GM18867 (cell line): ENCODE data around the gene C1S.
"Not testable (repeated sequence)": the region's sequence is repeated elsewhere in the genome, so short reads cannot be mapped to it uniquely, and the experiment has no call there.

Source experiments
- ATAC-seq: cut with Tn5 transposase; IDR thresholded peaks from one replicate; pipeline ENCODE4 v1.9.1; 2021; ENCODE audit warnings: mild to moderate bottlenecking, moderate library complexity; ENCODE audit not compliant: unreplicated experiment

The C1S gene

GRCh38 chr12:7060353-7060954 is at the start of gene C1S:
Gene C1S, plus strand, starts transcription at chr12:7060718. Its CDS starts 1,195 bp downstream, at chr12:7061913.
- no peak for ATAC-seq

GRCh38 chr12:7011398-7011797 is 49.1 kb upstream of the C1S start:
- ATAC-seq: not testable (repeated sequence)

- no peak for ATAC-seq
Measured at GRCh38 chr12:7012024-7012607, 48.4 kb upstream of the C1S start.

- ATAC-seq: no peak
Measured at GRCh38 chr12:7013101-7013500, 47.4 kb upstream of the C1S start.

- no peak for ATAC-seq
Measured at GRCh38 chr12:7015555-7016370, 44.8 kb upstream of the C1S start.

GRCh38 chr12:7016958-7017571 is 43.5 kb upstream of the C1S start:
- no peak for ATAC-seq

- ATAC-seq: peak; percentile 3
Measured at GRCh38 chr12:7017870-7018349, 42.6 kb upstream of the C1S start.

GRCh38 chr12:7018350-7019042 is 42.0 kb upstream of the C1S start, which contains the start of gene LPCAT3:
Gene LPCAT3, minus strand, starts transcription at chr12:7018476. Its CDS starts 52 bp downstream, at chr12:7018424.
- ATAC-seq: peak; percentile 88

GRCh38 chr12:7019043-7019569 is 41.4 kb upstream of the C1S start:
- ATAC-seq: no peak

- no peak for ATAC-seq
Measured at GRCh38 chr12:7021956-7022355, 38.6 kb upstream of the C1S start.

- no peak for ATAC-seq
Measured at GRCh38 chr12:7023114-7023513, 37.4 kb upstream of the C1S start.

- no peak for ATAC-seq
Measured at GRCh38 chr12:7026854-7027253, 33.7 kb upstream of the C1S start.

GRCh38 chr12:7031306-7031705 is 29.2 kb upstream of the C1S start:
- ATAC-seq: no peak

- ATAC-seq: no peak
Measured at GRCh38 chr12:7032990-7033389, 27.5 kb upstream of the C1S start.

GRCh38 chr12:7034464-7034863 is 26.1 kb upstream of the C1S start:
- ATAC-seq: no peak

- no peak for ATAC-seq
Measured at GRCh38 chr12:7035463-7035862, 25.1 kb upstream of the C1S start.

GRCh38 chr12:7037411-7037810 is 23.1 kb upstream of the C1S start:
- not testable (repeated sequence) for ATAC-seq

GRCh38 chr12:7038591-7038990 is 21.9 kb upstream of the C1S start:
- no peak for ATAC-seq

- ATAC-seq: no peak
Measured at GRCh38 chr12:7039403-7039802, 21.1 kb upstream of the C1S start.

- no peak for ATAC-seq
Measured at GRCh38 chr12:7042842-7043241, 17.7 kb upstream of the C1S start.

- no peak for ATAC-seq
Measured at GRCh38 chr12:7045913-7046312, 14.6 kb upstream of the C1S start.
